H9 (cell line): ENCODE data around the gene AMBRA1. TPM values are rescaled to one million over a fixed set of nuclear protein-coding genes. Genes with fewer than 3 reads are reported as not detected.

Experiments
- DNase-seq: peaks from one replicate; pipeline ENCODE4 v3.0.0-alpha.2; 2017
- H2AFZ ChIP-seq: one replicate; pipeline ENCODE4 v1.6.1; 2013; ENCODE audit warnings: mild to moderate bottlenecking, low read length, control low read depth, moderate library complexity
- H2AK5ac ChIP-seq: 2 replicates; pipeline ENCODE4 v1.6.1; 2013; ENCODE audit warnings: low read length, control low read depth, mixed read lengths; ENCODE audit not compliant: insufficient read length
- H2BK120ac ChIP-seq: one replicate; pipeline ENCODE4 v1.6.1; 2013; ENCODE audit warnings: low read depth, mild to moderate bottlenecking, low read length, control low read depth, inconsistent platforms; ENCODE audit not compliant: poor library complexity, severe bottlenecking
- H2BK12ac ChIP-seq: 2 replicates; pipeline ENCODE4 v1.6.1; 2013; ENCODE audit warnings: low read length, control low read depth, mixed read lengths, low read depth; ENCODE audit not compliant: insufficient read length
- H2BK15ac ChIP-seq: 2 replicates; pipeline ENCODE4 v1.6.1; 2013; ENCODE audit warnings: low read depth, low read length, control low read depth
- H2BK20ac ChIP-seq: one replicate; pipeline ENCODE4 v1.6.1; 2013; ENCODE audit warnings: low read depth, mild to moderate bottlenecking, low read length, control low read depth, inconsistent platforms; ENCODE audit not compliant: poor library complexity, severe bottlenecking
- H2BK5ac ChIP-seq: 2 replicates; pipeline ENCODE4 v1.6.1; 2013; ENCODE audit warnings: low read length, control low read depth, mixed read lengths; ENCODE audit not compliant: insufficient read length
- H3K14ac ChIP-seq: 2 replicates; pipeline ENCODE4 v1.6.1; 2013; ENCODE audit warnings: low read length, control low read depth; ENCODE audit not compliant: insufficient read depth
- H3K18ac ChIP-seq: 2 replicates; pipeline ENCODE4 v1.6.1; 2013; ENCODE audit warnings: low read depth, mild to moderate bottlenecking, mixed read lengths, low read length, control low read depth; ENCODE audit not compliant: insufficient read length
- H3K23ac ChIP-seq: 2 replicates; pipeline ENCODE4 v1.6.1; 2013; ENCODE audit warnings: low read length, control low read depth, mixed read lengths, low read depth; ENCODE audit not compliant: insufficient read length
- H3K23me2 ChIP-seq: 2 replicates; pipeline ENCODE4 v1.6.1; 2013; ENCODE audit warnings: low read depth, mild to moderate bottlenecking, mixed read lengths, low read length, control low read depth; ENCODE audit not compliant: insufficient read length, poor library complexity, severe bottlenecking
- H3K27ac ChIP-seq: 2 replicates; pipeline ENCODE4 v1.5.1; 2013; ENCODE audit warnings: low read length, control low read depth, mixed read lengths, low read depth; ENCODE audit not compliant: insufficient read length
- H3K27me3 ChIP-seq: 2 replicates; pipeline ENCODE4 v1.6.1; 2013; ENCODE audit warnings: low read length, control low read depth, inconsistent platforms; ENCODE audit not compliant: insufficient read depth
- H3K4ac ChIP-seq: 2 replicates; pipeline ENCODE4 v1.6.1; 2013; ENCODE audit warnings: low read depth, mild to moderate bottlenecking, control low read depth, inconsistent platforms, low read length, moderate library complexity
- H3K4me1 ChIP-seq: 2 replicates; pipeline ENCODE4 v1.6.1; 2013; ENCODE audit warnings: low read length, control low read depth, inconsistent platforms; ENCODE audit not compliant: insufficient read depth
- H3K4me2 ChIP-seq: 2 replicates; pipeline ENCODE4 v1.6.1; 2013; ENCODE audit warnings: low read length, control low read depth, mixed read lengths; ENCODE audit not compliant: insufficient read length, insufficient read depth
- H3K56ac ChIP-seq: 2 replicates; pipeline ENCODE4 v1.6.1; 2013; ENCODE audit warnings: low read depth, mild to moderate bottlenecking, mixed read lengths, low read length, control low read depth; ENCODE audit not compliant: insufficient read length
- H3K79me1 ChIP-seq: 2 replicates; pipeline ENCODE4 v1.6.1; 2013; ENCODE audit warnings: low read depth, mild to moderate bottlenecking, moderate library complexity, low read length, control low read depth, inconsistent platforms; ENCODE audit not compliant: insufficient read depth, poor library complexity, severe bottlenecking
- H3K79me2 ChIP-seq: 2 replicates; pipeline ENCODE4 v1.6.1; 2013; ENCODE audit warnings: low read length, control low read depth, inconsistent platforms; ENCODE audit not compliant: insufficient read depth
- H3K9ac ChIP-seq: 2 replicates; pipeline ENCODE4 v1.6.1; 2013; ENCODE audit warnings: low read length, control low read depth, mixed read lengths; ENCODE audit not compliant: insufficient read length; ENCODE audit errors: extremely low read depth
- H3K9me3 ChIP-seq: one replicate; pipeline ENCODE4 v1.6.1; 2013; ENCODE audit warnings: low read depth, low read length, inconsistent platforms; ENCODE audit not compliant: control insufficient read depth
- H3T11ph ChIP-seq: one replicate; pipeline ENCODE4 v1.6.1; 2013; ENCODE audit warnings: mild to moderate bottlenecking, low read length, control low read depth, inconsistent platforms
- H4K20me1 ChIP-seq: one replicate; pipeline ENCODE4 v1.6.1; 2013; ENCODE audit not compliant: control insufficient read depth, insufficient read length, insufficient read depth
- H4K5ac ChIP-seq: 2 replicates; pipeline ENCODE4 v1.6.1; 2013; ENCODE audit warnings: low read depth, mild to moderate bottlenecking, mixed read lengths, low read length, control low read depth; ENCODE audit not compliant: insufficient read length
- H4K8ac ChIP-seq: replicated peaks from 2 replicates; pipeline ENCODE4 v1.6.1; 2013; ENCODE audit warnings: low read length, control low read depth, mixed read lengths, low read depth; ENCODE audit not compliant: insufficient read length
- H4K91ac ChIP-seq: 2 replicates; pipeline ENCODE4 v1.6.1; 2013; ENCODE audit warnings: low read depth, mild to moderate bottlenecking, moderate library complexity, mixed read lengths, low read length, control low read depth; ENCODE audit not compliant: insufficient read length
- H3K27ac Mint-ChIP-seq, 3 experiments: 2 replicates in 2 of 3; 3 replicates in 1 of 3; pipeline ENCODE4 v1.8.0; 2020 to 2021; ENCODE audit warnings: mixed read lengths in 3 of 3, mild to moderate bottlenecking in 1 of 3, moderate library complexity in 1 of 3
- H3K27me3 Mint-ChIP-seq: 2 replicates; pipeline ENCODE4 v1.8.0; 2021; ENCODE audit warnings: low read depth, mild to moderate bottlenecking, moderate library complexity, mixed read lengths
- H3K36me3 Mint-ChIP-seq, 3 experiments: 2 replicates in 2 of 3; 3 replicates in 1 of 3; pipeline ENCODE4 v1.8.0; 2020 to 2021; ENCODE audit warnings: low read depth in 3 of 3, mixed read lengths in 3 of 3; ENCODE audit not compliant: insufficient read depth in 1 of 3
- H3K4me1 Mint-ChIP-seq, 2 experiments: 2 replicates each; pipeline ENCODE4 v1.8.0; 2020; ENCODE audit warnings: mixed read lengths in 2 of 2
- H3K4me3 Mint-ChIP-seq, 2 experiments: 2 replicates in 1 of 2; 3 replicates in 1 of 2; pipeline ENCODE4 v1.8.0; 2020 to 2021; ENCODE audit warnings: mild to moderate bottlenecking in 2 of 2, mixed read lengths in 2 of 2, moderate library complexity in 1 of 2
- H3K9me3 Mint-ChIP-seq, 2 experiments: 2 replicates in 1 of 2; 3 replicates in 1 of 2; pipeline ENCODE4 v1.8.0; 2020; ENCODE audit warnings: mild to moderate bottlenecking in 2 of 2, mixed read lengths in 2 of 2, moderate library complexity in 1 of 2
- WGBS: extraction: QIAGEN DNeasy Blood & Tissue Kit; methylation state at CpG from one replicate; pipeline ENCODE4 v1.1.7; 2013; ENCODE audit warnings: missing lambda C conversion rate, low lambda C conversion rate, mixed read lengths; ENCODE audit not compliant: insufficient read length; ENCODE audit errors: extremely low coverage; 5-methylcytosine and 5-hydroxymethylcytosine counted together
- total RNA-seq: library from RNA; stranded (reverse); gene quantifications from 2 replicates; pipeline ENCODE4 v1.2.1, GENCODE V29; 2021
- TF ChIP-seq, protein P1 (sequence below): fragments of 200-600 bp; sonication (generic); conservative IDR thresholded peaks from 3 replicates; pipeline ENCODE4 v1.8.0; 2021; ENCODE audit warnings: antibody characterized with exemption, mild to moderate bottlenecking

The AMBRA1 gene
- total RNA-seq, 1 experiment from 2014 or later = 37.5 TPM

DNA sequence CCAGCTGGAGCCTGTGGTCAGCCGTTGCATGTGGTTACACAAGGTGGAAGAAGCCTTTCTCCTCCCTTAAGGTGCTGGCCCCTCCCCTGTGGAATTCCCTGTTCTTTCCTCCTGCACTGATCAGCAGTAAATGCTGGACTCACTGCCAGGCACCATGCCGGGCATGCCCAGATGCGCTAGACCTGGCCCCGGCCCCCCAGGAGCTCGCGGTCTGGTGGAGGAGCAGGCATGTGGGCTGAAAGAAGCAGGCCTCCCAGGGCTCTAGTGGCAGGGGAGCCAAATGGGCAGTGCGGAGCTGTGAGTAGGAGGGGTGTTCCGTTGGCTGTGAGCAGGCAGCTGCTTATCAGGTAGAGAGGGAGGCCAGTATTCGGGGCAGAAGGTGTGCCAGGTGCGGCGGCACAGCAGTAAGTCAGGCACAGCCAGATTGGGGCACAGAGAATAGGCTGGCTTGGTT lies 236.3 kb downstream of the AMBRA1 start:
- Histone ChIP-seq H4K5ac (no peak overlapping the region), H3K23ac (no peak overlapping the region), H2BK120ac (no peak overlapping the region), H4K91ac (no peak overlapping the region), H3K79me1 (peaks cover 6% of the 10 kb centered on the region), H3K4me1 (no peaks in the 10 kb centered on the region; the same call in 1 of the 2 replicates), H3K4me2 (no peak overlapping the region), H3K9ac (no peak overlapping the region), H2AFZ (no peak overlapping the region), H3K14ac (no peak overlapping the region; the same call in 1 of the 2 replicates), H2AK5ac (no peak overlapping the region), H3K9me3 (no peaks in the 10 kb centered on the region), H3T11ph (no peak overlapping the region), H4K20me1 (no peaks in the 10 kb centered on the region), H3K27ac (no peak overlapping the region), H4K8ac (no peak overlapping the region), H3K4ac (no peak overlapping the region), H2BK15ac (no peak overlapping the region), H3K79me2 (peaks cover 2% of the 10 kb centered on the region; the same call in 1 of the 2 replicates), H2BK12ac (no peak overlapping the region), H3K23me2 (no peaks in the 10 kb centered on the region), H2BK20ac (no peak overlapping the region), H3K18ac (no peak overlapping the region), H3K56ac (no peak overlapping the region), H2BK5ac (no peak overlapping the region), H3K27me3 (no peaks in the 10 kb centered on the region)
- H3K4me3 Mint-ChIP-seq = peak overlapping the region in 1 of 2 experiments; percentile 16; a peak in 1 of 5 replicates
- no CpG with 5 or more reads among the region's 11 CpGs for WGBS
- peaks cover 0 to 9% (median 2%) of the 10 kb centered on the region in 3 experiments; a peak in 3 of 7 replicates for H3K36me3 Mint-ChIP-seq
- peak overlapping the region; percentile 34 to 91 (median 82); a peak in 5 of 7 replicates for H3K27ac Mint-ChIP-seq
- DNase-seq = no peak
- H3K9me3 Mint-ChIP-seq = no peaks in the 10 kb centered on the region
- peaks cover 46 to 64% of the 10 kb centered on the region in 2 experiments for H3K4me1 Mint-ChIP-seq
- H3K27me3 Mint-ChIP-seq = no peaks in the 10 kb centered on the region
- TF ChIP-seq, protein P1, sequence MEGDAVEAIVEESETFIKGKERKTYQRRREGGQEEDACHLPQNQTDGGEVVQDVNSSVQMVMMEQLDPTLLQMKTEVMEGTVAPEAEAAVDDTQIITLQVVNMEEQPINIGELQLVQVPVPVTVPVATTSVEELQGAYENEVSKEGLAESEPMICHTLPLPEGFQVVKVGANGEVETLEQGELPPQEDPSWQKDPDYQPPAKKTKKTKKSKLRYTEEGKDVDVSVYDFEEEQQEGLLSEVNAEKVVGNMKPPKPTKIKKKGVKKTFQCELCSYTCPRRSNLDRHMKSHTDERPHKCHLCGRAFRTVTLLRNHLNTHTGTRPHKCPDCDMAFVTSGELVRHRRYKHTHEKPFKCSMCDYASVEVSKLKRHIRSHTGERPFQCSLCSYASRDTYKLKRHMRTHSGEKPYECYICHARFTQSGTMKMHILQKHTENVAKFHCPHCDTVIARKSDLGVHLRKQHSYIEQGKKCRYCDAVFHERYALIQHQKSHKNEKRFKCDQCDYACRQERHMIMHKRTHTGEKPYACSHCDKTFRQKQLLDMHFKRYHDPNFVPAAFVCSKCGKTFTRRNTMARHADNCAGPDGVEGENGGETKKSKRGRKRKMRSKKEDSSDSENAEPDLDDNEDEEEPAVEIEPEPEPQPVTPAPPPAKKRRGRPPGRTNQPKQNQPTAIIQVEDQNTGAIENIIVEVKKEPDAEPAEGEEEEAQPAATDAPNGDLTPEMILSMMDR = no peak
